Nephron (organoid): ENCODE measurements around the gene GUCA1A.

ENCODE experiments used
- H3K27ac Mint-ChIP-seq, 3 experiments: 2 replicates each; pipeline ENCODE4 v1.8.0; 2020; ENCODE audit warnings: mixed read lengths in 3 of 3, mild to moderate bottlenecking in 2 of 3, moderate library complexity in 1 of 3
- H3K27me3 Mint-ChIP-seq: 2 replicates; pipeline ENCODE4 v1.8.0; 2021; ENCODE audit warnings: low read depth, mild to moderate bottlenecking, moderate library complexity, mixed read lengths
- H3K36me3 Mint-ChIP-seq: 2 replicates; pipeline ENCODE4 v1.8.0; 2020; ENCODE audit warnings: low read depth, mixed read lengths
- H3K4me1 Mint-ChIP-seq: 2 replicates; pipeline ENCODE4 v1.8.0; 2020; ENCODE audit warnings: mixed read lengths
- H3K4me3 Mint-ChIP-seq, 3 experiments: 2 replicates each; pipeline ENCODE4 v1.8.0; 2020; ENCODE audit warnings: mild to moderate bottlenecking in 3 of 3, mixed read lengths in 3 of 3, moderate library complexity in 2 of 3
- H3K9me3 Mint-ChIP-seq: 2 replicates; pipeline ENCODE4 v1.8.0; 2020; ENCODE audit warnings: mixed read lengths
- CTCF ChIP-seq, 3 experiments: fragments of 200-600 bp; sonication (generic); IDR thresholded peaks; one replicate each; pipeline ENCODE4 v1.5.0; 2021; ENCODE audit warnings: antibody characterized with exemption in 3 of 3; ENCODE audit not compliant: unreplicated experiment in 3 of 3

Gene GUCA1A

GRCh38 chr6:42221546-42221945 is 48.4 kb downstream of the GUCA1A start:
- Mint-ChIP-seq H3K9me3 (no peaks in the 10 kb centered on the region), H3K4me3 (peak overlapping the region in 1 of 3 experiments; percentile 13), H3K27ac (no peak overlapping the region), H3K36me3 (no peaks in the 10 kb centered on the region), H3K4me1 (peaks cover 7% of the 10 kb centered on the region), H3K27me3 (peaks cover 4% of the 10 kb centered on the region)
- TF ChIP-seq CTCF (IDR thresholded peaks at IDR 0.05; ENCODE audit: unreplicated experiment in 3 of 3) = no peak

- Mint-ChIP-seq H3K36me3 (peaks cover under 1% of the 10 kb centered on the region), H3K4me1 (peaks cover 9% of the 10 kb centered on the region), H3K27ac (no peak overlapping the region), H3K27me3 (peaks cover 8% of the 10 kb centered on the region), H3K4me3 (no peak overlapping the region), H3K9me3 (no peaks in the 10 kb centered on the region)
- TF ChIP-seq CTCF (IDR thresholded peaks at IDR 0.05; ENCODE audit: unreplicated experiment in 3 of 3) = no peak
Measured at GRCh38 chr6:42222448-42222847, 49.3 kb downstream of the GUCA1A start.

- H3K4me1 Mint-ChIP-seq = peaks cover 5% of the 10 kb centered on the region
Measured at GRCh38 chr6:42224222-42225028, 51.3 kb downstream of the GUCA1A start.

GRCh38 chr6:42225029-42225339 is 51.8 kb downstream of the GUCA1A start:
- no peak for TF ChIP-seq CTCF (IDR thresholded peaks at IDR 0.05; ENCODE audit: unreplicated experiment in 3 of 3)
- no peak overlapping the region for H3K4me3 Mint-ChIP-seq
- peaks cover 5% of the 10 kb centered on the region for H3K4me1 Mint-ChIP-seq
- H3K36me3 Mint-ChIP-seq = peaks cover 17% of the 10 kb centered on the region
- H3K27me3 Mint-ChIP-seq = peaks cover 8% of the 10 kb centered on the region
- H3K27ac Mint-ChIP-seq = no peak overlapping the region
- H3K9me3 Mint-ChIP-seq = no peaks in the 10 kb centered on the region

More at GRCh38 chr6:42224222-42225028, 51.3 kb downstream of the GUCA1A start:
- no peaks in the 10 kb centered on the region for H3K9me3 Mint-ChIP-seq
- peaks cover 15% of the 10 kb centered on the region for H3K36me3 Mint-ChIP-seq
- H3K27me3 Mint-ChIP-seq = peaks cover 8% of the 10 kb centered on the region
- no peak overlapping the region for H3K4me3 Mint-ChIP-seq
- TF ChIP-seq CTCF (IDR thresholded peaks at IDR 0.05; ENCODE audit: unreplicated experiment in 3 of 3) = no peak
- H3K27ac Mint-ChIP-seq = peak overlapping the region in 1 of 3 experiments; percentile 44

GRCh38 chr6:42225419-42225818 is 52.3 kb downstream of the GUCA1A start:
- Mint-ChIP-seq H3K4me3 (no peak overlapping the region), H3K36me3 (peaks cover 20% of the 10 kb centered on the region), H3K4me1 (peaks cover 5% of the 10 kb centered on the region), H3K9me3 (no peaks in the 10 kb centered on the region), H3K27me3 (peaks cover 8% of the 10 kb centered on the region), H3K27ac (peak overlapping the region in 2 of 3 experiments; percentile 13 to 23)
- TF ChIP-seq CTCF (IDR thresholded peaks at IDR 0.05; ENCODE audit: unreplicated experiment in 3 of 3) = no peak

- Mint-ChIP-seq H3K9me3 (no peaks in the 10 kb centered on the region), H3K27ac (peak overlapping the region; percentile 7 to 92 (median 13)), H3K36me3 (peaks cover 21% of the 10 kb centered on the region), H3K27me3 (peaks cover 8% of the 10 kb centered on the region), H3K4me3 (no peak overlapping the region), H3K4me1 (peaks cover 5% of the 10 kb centered on the region)
- TF ChIP-seq CTCF (IDR thresholded peaks at IDR 0.05; ENCODE audit: unreplicated experiment in 3 of 3) = no peak
Measured at GRCh38 chr6:42226161-42226611, 53.0 kb downstream of the GUCA1A start.
